SKM-1 (cell line): ENCODE results near the gene SLC45A1.
"Not testable (repeated sequence)": the region's sequence is repeated elsewhere in the genome, so short reads cannot be mapped to it uniquely, and the experiment has no call there.

Source experiments
- DNase-seq: peaks from one replicate; lab custom pipeline; 2025; ENCODE audit not compliant: unreplicated experiment; lab: John Stamatoyannopoulos, UW

SLC45A1 gene

GRCh38 chr1:8317647-8318381, at the start of gene SLC45A1:
Gene SLC45A1, plus strand, starts transcription at chr1:8318114. Its CDS starts 6,216 bp downstream, at chr1:8324330.
- DNase-seq = no peak

GRCh38 chr1:8273036-8273435, 44.9 kb upstream of the SLC45A1 start:
- no peak for DNase-seq

DNA sequence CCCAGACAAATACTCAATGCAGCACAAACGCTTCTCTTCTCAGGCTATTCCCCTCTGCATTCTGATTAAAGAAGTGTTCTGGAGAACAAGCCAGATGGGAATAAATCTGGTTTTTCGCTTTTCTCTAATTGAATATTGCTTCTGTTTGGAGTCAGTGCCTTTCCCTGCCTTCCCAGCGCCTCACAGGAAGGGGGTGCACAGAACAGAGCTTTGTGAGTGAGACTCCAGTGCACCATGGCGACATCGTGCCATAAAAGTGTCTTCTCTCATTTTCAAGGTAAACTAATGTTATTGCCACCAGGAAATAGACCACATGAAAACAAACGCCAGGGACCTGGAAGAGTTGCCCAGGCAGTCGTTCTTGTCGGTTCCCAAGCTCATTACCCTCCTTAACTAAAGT, 43.6 kb upstream of the SLC45A1 start:
- DNase-seq = no peak

- no peak for DNase-seq
These were observed 41.6 kb upstream of the SLC45A1 start for GRCh38 chr1:8276173-8276914.

DNA sequence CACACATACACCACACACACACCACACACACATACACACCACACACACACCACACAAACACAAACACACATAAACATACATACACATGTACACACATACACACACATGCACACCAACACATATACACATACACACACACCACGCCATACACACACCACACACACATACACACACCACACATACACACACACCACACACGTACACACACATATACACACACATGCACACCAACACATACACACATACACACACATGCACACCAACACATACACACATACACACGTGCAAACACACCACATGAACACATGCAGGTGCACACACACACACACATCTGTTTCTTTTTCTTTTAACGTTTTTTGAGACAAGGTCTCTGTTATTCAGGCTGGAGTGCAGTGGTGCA, 41.0 kb upstream of the SLC45A1 start:
- DNase-seq = no peak

GRCh38 chr1:8278677-8279076, 39.2 kb upstream of the SLC45A1 start:
- DNase-seq = not testable (repeated sequence)

DNA sequence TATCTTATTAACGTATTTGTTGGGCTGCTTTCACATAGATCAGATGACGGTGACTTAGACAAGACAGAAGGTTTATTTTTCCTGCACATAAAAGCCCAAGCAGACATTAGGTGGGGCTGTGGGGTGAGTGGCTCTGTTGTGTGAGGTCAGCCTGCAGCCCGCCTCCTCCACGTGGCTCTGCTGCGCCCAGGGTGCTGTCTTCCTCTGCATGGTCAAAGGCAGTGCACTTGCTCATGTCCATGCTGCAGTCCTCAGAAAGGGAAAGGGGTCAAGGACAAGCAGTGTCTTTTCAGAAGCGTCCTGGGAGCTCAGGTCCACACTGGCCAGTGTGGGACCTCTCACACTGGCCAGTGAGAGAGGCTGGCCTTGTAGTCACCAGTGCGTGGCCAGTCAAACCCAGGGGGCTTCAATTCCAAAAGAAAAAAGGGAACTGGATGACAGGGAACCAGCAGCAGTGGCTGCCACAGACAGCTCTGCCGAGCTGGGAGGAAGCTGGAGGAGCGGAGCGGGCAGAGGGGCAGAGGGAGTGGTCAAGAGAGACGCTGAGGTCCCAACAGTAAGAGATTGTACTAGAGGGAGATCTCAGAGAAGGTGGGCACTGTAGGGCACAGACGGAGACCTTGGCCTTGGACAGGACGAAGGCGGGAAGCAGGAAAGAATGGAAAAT, 35.9 kb upstream of the SLC45A1 start:
- DNase-seq = no peak

GRCh38 chr1:8283058-8283884, 34.6 kb upstream of the SLC45A1 start:
- DNase-seq = no peak

DNA sequence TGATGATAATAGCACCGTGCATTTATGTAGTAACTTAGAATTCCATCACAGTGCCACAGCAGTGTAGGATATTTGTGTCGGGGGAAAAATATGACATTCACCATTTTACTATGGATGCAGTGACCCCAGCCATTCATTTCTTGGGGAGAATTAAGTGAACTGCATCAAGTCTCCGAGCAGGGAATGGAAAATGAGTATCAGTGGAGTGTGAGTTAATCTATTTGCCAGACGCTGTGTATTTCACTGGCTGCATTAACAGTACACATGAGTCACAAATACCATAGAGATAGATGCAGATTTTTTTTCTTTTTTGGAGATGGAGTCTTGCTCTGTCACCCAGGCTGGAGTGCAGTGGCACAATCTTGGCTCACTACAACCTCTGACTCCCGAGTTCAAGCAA, 33.8 kb upstream of the SLC45A1 start:
- no peak for DNase-seq

GRCh38 chr1:8285103-8285502, 32.8 kb upstream of the SLC45A1 start:
- no peak for DNase-seq

GRCh38 chr1:8285965-8286364, 31.9 kb upstream of the SLC45A1 start:
- DNase-seq = no peak

- no peak for DNase-seq
These were observed 24.8 kb upstream of the SLC45A1 start for GRCh38 chr1:8293118-8293517.

GRCh38 chr1:8293641-8294169, 24.2 kb upstream of the SLC45A1 start:
- no peak for DNase-seq

GRCh38 chr1:8294170-8294697, 23.7 kb upstream of the SLC45A1 start:
- no peak for DNase-seq

DNA sequence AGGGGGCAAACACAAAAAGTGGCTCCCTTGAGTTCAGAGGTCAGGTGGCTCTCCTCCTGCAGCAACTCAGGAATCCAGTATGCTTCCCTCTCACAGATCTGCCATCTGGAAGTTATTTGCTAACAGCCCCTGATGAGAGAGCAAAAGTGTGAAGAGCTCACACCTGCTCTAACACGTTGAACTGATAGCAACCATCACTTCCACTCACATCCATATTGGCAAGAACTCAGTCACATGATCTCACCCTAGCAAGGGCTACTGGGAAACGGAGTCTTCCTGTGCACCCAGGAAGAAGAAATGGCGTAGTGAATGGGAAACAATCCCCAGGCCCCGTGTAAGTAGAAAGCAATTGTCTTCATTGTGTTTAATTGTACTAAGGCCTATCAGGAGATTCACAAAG, 20.7 kb upstream of the SLC45A1 start:
- no peak for DNase-seq

DNA sequence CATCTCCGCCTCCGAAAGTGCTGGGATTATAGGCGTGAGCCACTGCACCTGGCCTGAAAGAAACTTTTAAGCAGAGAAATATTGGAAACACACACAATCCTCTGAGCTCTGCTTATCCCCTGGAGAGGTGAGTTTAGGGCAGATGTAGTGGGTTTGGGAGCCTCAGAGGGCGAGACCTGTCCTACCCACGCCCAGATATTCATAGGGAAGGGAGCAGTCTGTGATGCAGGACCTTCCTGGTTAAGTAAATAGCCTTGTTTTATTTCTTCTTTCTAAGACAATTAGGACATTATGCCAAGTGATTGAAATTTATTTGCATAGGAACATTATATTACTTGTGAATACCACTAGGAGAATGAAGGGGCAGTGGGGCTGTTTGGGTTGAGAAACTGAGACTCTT, 18.0 kb upstream of the SLC45A1 start:
- no peak for DNase-seq

GRCh38 chr1:8302081-8302956, 15.6 kb upstream of the SLC45A1 start:
- DNase-seq = no peak

GRCh38 chr1:8303141-8303540, 14.8 kb upstream of the SLC45A1 start:
- no peak for DNase-seq

GRCh38 chr1:8303876-8304275, 14.0 kb upstream of the SLC45A1 start:
- DNase-seq = no peak

DNA sequence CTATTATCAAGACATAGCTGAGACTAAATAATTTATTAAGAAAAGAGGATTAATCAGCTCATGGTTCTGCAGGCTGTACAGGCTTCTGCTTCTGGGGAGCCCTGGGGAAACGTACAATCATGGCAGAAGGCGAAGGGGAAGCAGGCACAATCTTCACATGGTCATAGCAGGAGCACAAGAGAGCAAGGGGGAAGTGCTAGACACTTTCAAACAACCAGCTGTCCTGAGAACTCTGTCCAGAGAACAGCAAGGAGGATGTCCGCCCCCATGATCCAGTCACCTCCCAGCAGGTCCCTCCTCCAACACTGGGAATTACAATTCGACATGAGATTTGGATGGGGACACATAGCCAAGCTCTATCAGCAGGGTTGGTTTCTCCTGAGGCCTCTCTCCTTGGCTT, 10.3 kb upstream of the SLC45A1 start:
- no peak for DNase-seq
